ENCODE results near the gene AHCYL2. TPM values are rescaled to one million over a fixed set of nuclear protein-coding genes. Genes with fewer than 3 reads are reported as not detected.
A peak's percentile ranks its signal among the peaks of the same experiment; 100 is the strongest.
"Not testable (repeated sequence)": the region's sequence is repeated elsewhere in the genome, so short reads cannot be mapped to it uniquely, and the experiment has no call there.

AHCYL2 gene
- polyA plus RNA-seq, 1 donor from 2014 or later: 39.9 TPM

DNA sequence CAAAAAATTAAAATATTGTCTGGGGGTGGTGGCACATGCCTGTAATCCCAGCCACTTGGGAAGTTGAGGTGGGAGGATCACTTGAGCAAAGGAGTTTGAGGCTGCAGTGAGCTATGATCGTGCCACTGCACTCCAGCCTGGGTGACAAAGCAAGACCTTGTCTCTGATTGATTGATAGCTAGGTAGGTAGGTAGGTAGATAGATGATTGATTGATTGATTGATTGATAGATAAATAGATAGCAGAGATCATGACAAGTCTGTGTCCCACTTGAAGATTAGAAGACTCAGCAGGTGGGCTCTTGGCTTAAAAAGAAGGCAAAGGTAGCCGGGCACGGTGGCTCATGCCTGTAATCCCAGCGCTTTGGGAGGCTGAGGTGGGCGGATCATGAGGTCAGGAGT is 27.8 kb downstream of the AHCYL2 start:
- not testable (repeated sequence) for H3K36me3 ChIP-seq (ENCODE audit: insufficient read depth, low read length); H3K4me2 ChIP-seq (ENCODE audit: low read length); H3K9me2 ChIP-seq (ENCODE audit: insufficient read depth, low read length); H4K20me1 ChIP-seq (ENCODE audit: insufficient read depth); H3F3A ChIP-seq (ENCODE audit: insufficient read depth, low read length, poor library complexity, severe bottlenecking); H3K9me3 ChIP-seq (ENCODE audit: low read length); H3K27me3 ChIP-seq (ENCODE audit: insufficient read depth, low read depth, low read length); H2AFZ ChIP-seq (ENCODE audit: low read depth, low read length)
- H3K4me3 ChIP-seq (ENCODE audit: low read length): peak overlapping the region; percentile 33
- peak; percentile 69 for TF ChIP-seq EP300 (conservative IDR thresholded peaks at IDR 0.05; ENCODE audit: poor library complexity, severe bottlenecking)
- peak overlapping the region; percentile 61 for H3K27ac ChIP-seq (ENCODE audit: low read length)
- H3K79me2 ChIP-seq (replicated peaks; ENCODE audit: insufficient read depth, low read length): peaks cover 33% of the 10 kb centered on the region
- H3K9ac ChIP-seq (ENCODE audit: low read length): peak overlapping the region; percentile 25

DNA sequence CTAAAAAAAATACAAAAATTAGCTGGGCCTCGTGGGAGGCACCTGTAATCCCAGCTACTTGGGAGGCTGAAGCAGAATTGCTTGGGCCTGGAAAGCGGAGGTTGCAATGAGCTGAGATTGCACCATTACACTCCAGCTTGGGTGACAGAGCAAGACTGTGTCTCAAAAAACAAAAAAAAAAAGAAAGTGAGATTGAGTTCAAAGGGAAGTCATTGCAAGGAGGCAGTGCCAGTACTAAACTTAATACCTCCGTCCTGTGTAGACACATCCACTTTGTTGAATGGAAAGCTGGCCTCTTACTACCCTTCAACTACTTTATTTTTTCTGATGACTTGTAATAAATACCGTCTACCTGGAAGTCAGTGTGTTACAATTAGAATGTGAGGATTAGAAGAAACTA is 31.0 kb downstream of the AHCYL2 start:
- Histone ChIP-seq H3K4me3 (ENCODE audit: low read length) (no peak overlapping the region), H3F3A (ENCODE audit: insufficient read depth, low read length, poor library complexity, severe bottlenecking) (no peaks in the 10 kb centered on the region), H3K9me2 (ENCODE audit: insufficient read depth, low read length) (no peaks in the 10 kb centered on the region), H4K20me1 (ENCODE audit: insufficient read depth) (no peaks in the 10 kb centered on the region), H3K9ac (ENCODE audit: low read length) (no peak overlapping the region), H3K36me3 (ENCODE audit: insufficient read depth, low read length) (no peaks in the 10 kb centered on the region), H2AFZ (ENCODE audit: low read depth, low read length) (no peak overlapping the region), H3K27ac (ENCODE audit: low read length) (no peak overlapping the region), H3K4me2 (ENCODE audit: low read length) (no peak overlapping the region), H3K9me3 (ENCODE audit: low read length) (no peaks in the 10 kb centered on the region), H3K79me2 (replicated peaks; ENCODE audit: insufficient read depth, low read length) (peaks cover 17% of the 10 kb centered on the region), H3K27me3 (ENCODE audit: insufficient read depth, low read depth, low read length) (no peaks in the 10 kb centered on the region)
- TF ChIP-seq POLR2AphosphoS5 (IDR thresholded peaks at IDR 0.05): no peak
- no peak for TF ChIP-seq MXI1 (conservative IDR thresholded peaks at IDR 0.05; ENCODE audit: poor library complexity, severe bottlenecking)
- no peak for TF ChIP-seq TAF1 (IDR thresholded peaks at IDR 0.05; ENCODE audit: low read depth)
- no peak for TF ChIP-seq RAD21 (conservative IDR thresholded peaks at IDR 0.05)
- no peak for TF ChIP-seq SMC3 (conservative IDR thresholded peaks at IDR 0.05; ENCODE audit: poor library complexity)
- no peak for TF ChIP-seq EZH2 (IDR thresholded peaks at IDR 0.05; ENCODE audit: borderline replicate concordance, insufficient read depth, low read length, poor library complexity, severe bottlenecking)
- no peak for TF ChIP-seq EP300 (conservative IDR thresholded peaks at IDR 0.05; ENCODE audit: poor library complexity, severe bottlenecking)
- TF ChIP-seq, protein P1, sequence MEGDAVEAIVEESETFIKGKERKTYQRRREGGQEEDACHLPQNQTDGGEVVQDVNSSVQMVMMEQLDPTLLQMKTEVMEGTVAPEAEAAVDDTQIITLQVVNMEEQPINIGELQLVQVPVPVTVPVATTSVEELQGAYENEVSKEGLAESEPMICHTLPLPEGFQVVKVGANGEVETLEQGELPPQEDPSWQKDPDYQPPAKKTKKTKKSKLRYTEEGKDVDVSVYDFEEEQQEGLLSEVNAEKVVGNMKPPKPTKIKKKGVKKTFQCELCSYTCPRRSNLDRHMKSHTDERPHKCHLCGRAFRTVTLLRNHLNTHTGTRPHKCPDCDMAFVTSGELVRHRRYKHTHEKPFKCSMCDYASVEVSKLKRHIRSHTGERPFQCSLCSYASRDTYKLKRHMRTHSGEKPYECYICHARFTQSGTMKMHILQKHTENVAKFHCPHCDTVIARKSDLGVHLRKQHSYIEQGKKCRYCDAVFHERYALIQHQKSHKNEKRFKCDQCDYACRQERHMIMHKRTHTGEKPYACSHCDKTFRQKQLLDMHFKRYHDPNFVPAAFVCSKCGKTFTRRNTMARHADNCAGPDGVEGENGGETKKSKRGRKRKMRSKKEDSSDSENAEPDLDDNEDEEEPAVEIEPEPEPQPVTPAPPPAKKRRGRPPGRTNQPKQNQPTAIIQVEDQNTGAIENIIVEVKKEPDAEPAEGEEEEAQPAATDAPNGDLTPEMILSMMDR (IDR thresholded peaks at IDR 0.05; ENCODE audit: poor library complexity, severe bottlenecking): no peak
- TF ChIP-seq, protein P2, sequence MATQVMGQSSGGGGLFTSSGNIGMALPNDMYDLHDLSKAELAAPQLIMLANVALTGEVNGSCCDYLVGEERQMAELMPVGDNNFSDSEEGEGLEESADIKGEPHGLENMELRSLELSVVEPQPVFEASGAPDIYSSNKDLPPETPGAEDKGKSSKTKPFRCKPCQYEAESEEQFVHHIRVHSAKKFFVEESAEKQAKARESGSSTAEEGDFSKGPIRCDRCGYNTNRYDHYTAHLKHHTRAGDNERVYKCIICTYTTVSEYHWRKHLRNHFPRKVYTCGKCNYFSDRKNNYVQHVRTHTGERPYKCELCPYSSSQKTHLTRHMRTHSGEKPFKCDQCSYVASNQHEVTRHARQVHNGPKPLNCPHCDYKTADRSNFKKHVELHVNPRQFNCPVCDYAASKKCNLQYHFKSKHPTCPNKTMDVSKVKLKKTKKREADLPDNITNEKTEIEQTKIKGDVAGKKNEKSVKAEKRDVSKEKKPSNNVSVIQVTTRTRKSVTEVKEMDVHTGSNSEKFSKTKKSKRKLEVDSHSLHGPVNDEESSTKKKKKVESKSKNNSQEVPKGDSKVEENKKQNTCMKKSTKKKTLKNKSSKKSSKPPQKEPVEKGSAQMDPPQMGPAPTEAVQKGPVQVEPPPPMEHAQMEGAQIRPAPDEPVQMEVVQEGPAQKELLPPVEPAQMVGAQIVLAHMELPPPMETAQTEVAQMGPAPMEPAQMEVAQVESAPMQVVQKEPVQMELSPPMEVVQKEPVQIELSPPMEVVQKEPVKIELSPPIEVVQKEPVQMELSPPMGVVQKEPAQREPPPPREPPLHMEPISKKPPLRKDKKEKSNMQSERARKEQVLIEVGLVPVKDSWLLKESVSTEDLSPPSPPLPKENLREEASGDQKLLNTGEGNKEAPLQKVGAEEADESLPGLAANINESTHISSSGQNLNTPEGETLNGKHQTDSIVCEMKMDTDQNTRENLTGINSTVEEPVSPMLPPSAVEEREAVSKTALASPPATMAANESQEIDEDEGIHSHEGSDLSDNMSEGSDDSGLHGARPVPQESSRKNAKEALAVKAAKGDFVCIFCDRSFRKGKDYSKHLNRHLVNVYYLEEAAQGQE (IDR thresholded peaks at IDR 0.05; ENCODE audit: borderline replicate concordance): no peak

DNA sequence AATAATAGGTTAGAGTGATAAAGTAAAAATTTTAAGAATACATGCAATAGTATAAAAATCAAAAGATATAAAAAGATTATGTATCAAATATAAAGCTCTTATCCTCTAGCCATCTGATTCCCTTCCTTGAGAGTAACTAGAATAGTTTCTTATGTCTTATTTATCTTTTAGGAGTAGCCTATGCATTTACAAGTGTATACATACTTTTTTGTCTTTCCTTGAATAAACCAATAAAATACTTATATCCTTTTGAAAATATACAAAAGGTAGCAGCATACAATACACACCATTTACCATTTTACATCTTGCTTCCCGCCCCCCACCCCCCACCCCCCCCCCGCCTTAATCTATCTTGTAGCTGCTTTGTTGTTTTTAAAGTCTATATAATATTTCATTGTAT is 31.4 kb downstream of the AHCYL2 start:
- H3K9ac ChIP-seq (ENCODE audit: low read length): no peak overlapping the region
- no peak overlapping the region for H3K27ac ChIP-seq (ENCODE audit: low read length)
- no peak overlapping the region for H3K4me3 ChIP-seq (ENCODE audit: low read length)
- TF ChIP-seq TAF1 (IDR thresholded peaks at IDR 0.05; ENCODE audit: low read depth) (no peak), MXI1 (conservative IDR thresholded peaks at IDR 0.05; ENCODE audit: poor library complexity, severe bottlenecking) (no peak), EZH2 (IDR thresholded peaks at IDR 0.05; ENCODE audit: borderline replicate concordance, insufficient read depth, low read length, poor library complexity, severe bottlenecking) (no peak)
- H2AFZ ChIP-seq (ENCODE audit: low read depth, low read length): no peak overlapping the region
- peaks cover 17% of the 10 kb centered on the region for H3K79me2 ChIP-seq (replicated peaks; ENCODE audit: insufficient read depth, low read length)
- H3K9me2 ChIP-seq (ENCODE audit: insufficient read depth, low read length): no peaks in the 10 kb centered on the region
- H3K9me3 ChIP-seq (ENCODE audit: low read length): no peaks in the 10 kb centered on the region
- no peaks in the 10 kb centered on the region for H3K36me3 ChIP-seq (ENCODE audit: insufficient read depth, low read length)
- H3F3A ChIP-seq (ENCODE audit: insufficient read depth, low read length, poor library complexity, severe bottlenecking): no peaks in the 10 kb centered on the region
- no peaks in the 10 kb centered on the region for H3K27me3 ChIP-seq (ENCODE audit: insufficient read depth, low read depth, low read length)
- H3K4me2 ChIP-seq (ENCODE audit: low read length): no peak overlapping the region
- H4K20me1 ChIP-seq (ENCODE audit: insufficient read depth): no peaks in the 10 kb centered on the region

Data from neural cell (in vitro differentiated cells).